H1 (cell line): ENCODE measurements around the gene HYLS1. TPM values are rescaled to one million over a fixed set of nuclear protein-coding genes. Genes with fewer than 3 reads are reported as not detected.

ENCODE experiments used
- CTCF ChIA-PET: fragments of 300-600 bp; sonication (Branson Sonifier 250); formaldehyde crosslinking; loops from one replicate; lab custom pipeline; 2021; ENCODE audit not compliant: partially characterized antibody; lab: Charles Lee
- POLR2A ChIA-PET: fragments of 300-600 bp; sonication (Branson Sonifier 250); formaldehyde crosslinking; loops from one replicate; lab custom pipeline; 2021; ENCODE audit warnings: inconsistent platforms; ENCODE audit not compliant: partially characterized antibody; lab: Charles Lee
- DNase-seq, 2 experiments: peaks; one replicate each; pipeline versions ENCODE4 v3.0.0 to v3.0.0-alpha.2; 2010 to 2022; ENCODE audit warnings: low spot score in 2 of 2, low read depth in 1 of 2, mixed read lengths in 1 of 2
- FAIRE-seq: peaks from 2 replicates; lab custom pipeline; 2011; peaks lifted over from hg19 to GRCh38; lab: Jason Lieb, UNC
- H2AFZ ChIP-seq: 2 replicates; pipeline ENCODE4 v1.8.1; 2012; ENCODE audit warnings: low read length, inconsistent platforms
- H2AK5ac ChIP-seq: 2 replicates; pipeline ENCODE4 v1.6.1; 2013; ENCODE audit warnings: low read depth, low read length
- H2BK120ac ChIP-seq: replicated peaks from 2 replicates; pipeline ENCODE3; 2013; ENCODE audit warnings: low read depth, low read length, inconsistent platforms
- H2BK12ac ChIP-seq: 2 replicates; pipeline ENCODE4 v1.6.1; 2013; ENCODE audit warnings: low read depth, low read length
- H2BK15ac ChIP-seq: 2 replicates; pipeline ENCODE4 v1.6.1; 2013; ENCODE audit warnings: low read length
- H2BK20ac ChIP-seq: 2 replicates; pipeline ENCODE4 v1.6.1; 2013; ENCODE audit warnings: low read length
- H2BK5ac ChIP-seq: 2 replicates; pipeline ENCODE4 v1.6.1; 2013; ENCODE audit warnings: low read depth, low read length
- H3K14ac ChIP-seq: 2 replicates; pipeline ENCODE4 v1.6.1; 2013; ENCODE audit warnings: inconsistent platforms; ENCODE audit not compliant: insufficient read length
- H3K18ac ChIP-seq: 2 replicates; pipeline ENCODE4 v1.6.1; 2013; ENCODE audit warnings: low read length; ENCODE audit errors: extremely low read depth
- H3K23ac ChIP-seq: 2 replicates; pipeline ENCODE4 v1.6.1; 2013; ENCODE audit warnings: inconsistent platforms; ENCODE audit not compliant: insufficient read length
- H3K23me2 ChIP-seq: 2 replicates; pipeline ENCODE4 v1.6.1; 2013; ENCODE audit warnings: low read depth, low read length
- H3K27ac ChIP-seq: 2 replicates; pipeline ENCODE4 v1.6.1; 2011; ENCODE audit warnings: low read depth, low read length, inconsistent platforms
- H3K27me3 ChIP-seq, 4 experiments: replicated peaks in 1 of 4; 1 replicate in 1 of 4; 2 replicates in 3 of 4; pipeline versions ENCODE4 v1.6.1 to v1.8.1; 2011 to 2013; ENCODE audit warnings: low read length in 3 of 4, mild to moderate bottlenecking in 3 of 4, inconsistent platforms in 2 of 4, mixed read lengths in 2 of 4, moderate library complexity in 1 of 4; ENCODE audit not compliant: control insufficient read depth in 3 of 4, insufficient read depth in 3 of 4; ENCODE audit errors: extremely low read depth in 1 of 4
- H3K36me3 ChIP-seq, 4 experiments: 2 replicates each; pipeline versions ENCODE4 v1.6.1 to v1.8.1; 2011 to 2013; ENCODE audit warnings: mild to moderate bottlenecking in 4 of 4, low read length in 3 of 4, moderate library complexity in 2 of 4, control low read depth in 1 of 4, inconsistent platforms in 1 of 4; ENCODE audit not compliant: insufficient read depth in 4 of 4, control insufficient read depth in 2 of 4
- H3K4ac ChIP-seq: replicated peaks from 2 replicates; pipeline ENCODE3; 2013; ENCODE audit warnings: low read length, low read depth, mixed read lengths, inconsistent platforms; ENCODE audit not compliant: insufficient read length
- H3K4me1 ChIP-seq, 4 experiments: replicated peaks in 1 of 4; 1 replicate in 1 of 4; 2 replicates in 3 of 4; pipeline versions ENCODE4 v1.6.1 to v1.8.1; 2011 to 2013; ENCODE audit warnings: low read length in 3 of 4, inconsistent platforms in 2 of 4, mixed read lengths in 1 of 4; ENCODE audit not compliant: insufficient read depth in 4 of 4, control insufficient read depth in 3 of 4
- H3K4me2 ChIP-seq, 2 experiments: 2 replicates each; pipeline versions ENCODE4 v1.6.1 to v1.8.1; 2011 to 2013; ENCODE audit warnings: low read depth in 2 of 2, low read length in 2 of 2, control low read depth in 1 of 2, inconsistent platforms in 1 of 2, mild to moderate bottlenecking in 1 of 2; ENCODE audit not compliant: insufficient read depth in 1 of 2
- H3K4me3 ChIP-seq, 4 experiments: fragments of 200-600, 300-600 bp in 1 of 4; sonication (generic), shearing (Covaris generic), sonication (Bioruptor Twin) in 1 of 4; 2 replicates each; pipeline versions ENCODE4 v1.5.1 to v1.8.1; 2011 to 2016; ENCODE audit warnings: low read length in 4 of 4, low read depth in 3 of 4, control low read depth in 2 of 4, inconsistent platforms in 2 of 4, mild to moderate bottlenecking in 2 of 4, mixed read lengths in 1 of 4, moderate library complexity in 1 of 4; ENCODE audit not compliant: insufficient read depth in 2 of 4; ENCODE audit errors: extremely low read depth in 1 of 4
- H3K56ac ChIP-seq: replicated peaks from 2 replicates; pipeline ENCODE3; 2013; ENCODE audit warnings: low read depth, mild to moderate bottlenecking, mixed read lengths, low read length, inconsistent platforms; ENCODE audit not compliant: insufficient read length
- H3K79me1 ChIP-seq: 2 replicates; pipeline ENCODE4 v1.6.1; 2013; ENCODE audit warnings: low read depth, low read length, control low read depth
- H3K79me2 ChIP-seq, 2 experiments: 2 replicates each; pipeline versions ENCODE4 v1.6.1 to v1.8.1; 2012 to 2013; ENCODE audit warnings: low read length in 2 of 2, mild to moderate bottlenecking in 2 of 2, inconsistent platforms in 1 of 2; ENCODE audit not compliant: insufficient read depth in 2 of 2, control insufficient read depth in 1 of 2
- H3K9ac ChIP-seq, 4 experiments: replicated peaks in 1 of 4; 1 replicate in 1 of 4; 2 replicates in 3 of 4; pipeline versions ENCODE4 v1.6.1 to v1.8.1; 2011 to 2013; ENCODE audit warnings: low read depth in 3 of 4, low read length in 3 of 4, control low read depth in 2 of 4, mild to moderate bottlenecking in 2 of 4, moderate library complexity in 2 of 4, inconsistent platforms in 1 of 4; ENCODE audit errors: extremely low read depth in 1 of 4
- H3K9me3 ChIP-seq, 2 experiments: 2 replicates each; pipeline versions ENCODE4 v1.6.1 to v1.8.1; 2012 to 2013; ENCODE audit warnings: mild to moderate bottlenecking in 2 of 2, moderate library complexity in 2 of 2, control low read depth in 1 of 2, inconsistent platforms in 1 of 2, low read depth in 1 of 2, low read length in 1 of 2, mixed read lengths in 1 of 2; ENCODE audit not compliant: insufficient read depth in 2 of 2
- H4K20me1 ChIP-seq, 2 experiments: replicated peaks in 1 of 2; 2 replicates each; pipeline versions ENCODE3 to v1.8.1; 2011 to 2013; ENCODE audit warnings: inconsistent platforms in 2 of 2, low read length in 2 of 2, mild to moderate bottlenecking in 1 of 2; ENCODE audit not compliant: insufficient read depth in 2 of 2, control insufficient read depth in 1 of 2
- H4K5ac ChIP-seq: 2 replicates; pipeline ENCODE4 v1.6.1; 2013; ENCODE audit warnings: low read length, low read depth, mixed read lengths, inconsistent platforms; ENCODE audit not compliant: insufficient read length
- H4K8ac ChIP-seq: 2 replicates; pipeline ENCODE4 v1.8.0; 2013; ENCODE audit warnings: mild to moderate bottlenecking, moderate library complexity, low read length, inconsistent platforms; ENCODE audit not compliant: insufficient read depth; ENCODE audit errors: extremely low read depth
- H4K91ac ChIP-seq: replicated peaks from 2 replicates; pipeline ENCODE3; 2013; ENCODE audit warnings: low read length, mixed read lengths, inconsistent platforms; ENCODE audit not compliant: insufficient read length
- BCL11A ChIP-seq, 2 experiments: IDR thresholded peaks; one replicate each; pipeline ENCODE4 v1.6.1; 2011; ENCODE audit warnings: low read depth in 2 of 2, low read length in 2 of 2, mild to moderate bottlenecking in 2 of 2
- CBX5 ChIP-seq: fragments of 300-800, 300-1000 bp; sonication (generic); IDR thresholded peaks from 2 replicates; pipeline ENCODE4 v1.7.1; 2016; ENCODE audit warnings: antibody characterized with exemption, low read length, low read depth
- KDM4A ChIP-seq: IDR thresholded peaks from one replicate; pipeline ENCODE4 v1.7.1; 2012; ENCODE audit warnings: low read depth, mild to moderate bottlenecking, moderate library complexity, low read length, inconsistent platforms; ENCODE audit not compliant: severe bottlenecking
- RAD21 ChIP-seq, 2 experiments: IDR thresholded peaks in 1 of 2; conservative IDR thresholded peaks in 1 of 2; 2 replicates each; pipeline ENCODE4 v1.6.1; 2011; ENCODE audit warnings: low read depth in 2 of 2, low read length in 2 of 2, improper control_type of control experiment in 1 of 2, inconsistent platforms in 1 of 2, mild to moderate bottlenecking in 1 of 2, moderate library complexity in 1 of 2
- SIN3A ChIP-seq, 2 experiments: IDR thresholded peaks in 1 of 2; conservative IDR thresholded peaks in 1 of 2; 2 replicates each; pipeline ENCODE4 v1.6.1; 2011 to 2012; ENCODE audit warnings: low read length in 2 of 2, improper control_type of control experiment in 1 of 2, low read depth in 1 of 2, mild to moderate bottlenecking in 1 of 2
- TAF1 ChIP-seq: IDR thresholded peaks from 2 replicates; pipeline ENCODE4 v1.6.1; 2011; ENCODE audit warnings: mild to moderate bottlenecking, low read depth, low read length
- TEAD4 ChIP-seq: IDR thresholded peaks from 2 replicates; pipeline ENCODE4 v1.6.1; 2012; ENCODE audit warnings: low read depth, low read length, inconsistent platforms, mixed read lengths
- YY1 ChIP-seq: IDR thresholded peaks from 2 replicates; pipeline ENCODE4 v1.6.1; 2011; ENCODE audit warnings: low read depth, mild to moderate bottlenecking, low read length
- ZNF274 ChIP-seq: IDR thresholded peaks from 2 replicates; pipeline ENCODE4 v1.7.0; 2012; ENCODE audit warnings: low read length, borderline replicate concordance; ENCODE audit errors: extremely low read depth
- WGBS, 2 experiments: shearing (Covaris generic) in 1 of 2; methylation state at CpG; one replicate each; pipeline versions ENCODE4 v1.1.6 to v1.1.7; 2013 to 2015; ENCODE audit warnings: low lambda C conversion rate in 2 of 2, mixed read lengths in 2 of 2, inconsistent platforms in 1 of 2, low coverage in 1 of 2, missing lambda C conversion rate in 1 of 2; ENCODE audit not compliant: insufficient replicate concordance in 2 of 2, insufficient coverage in 1 of 2, insufficient read length in 1 of 2; ENCODE audit errors: extremely low coverage in 1 of 2, missing lambda C conversion rate in 1 of 2; 5-methylcytosine and 5-hydroxymethylcytosine counted together
- polyA plus RNA-seq, 7 experiments: library from polyadenylated mRNA; depleted of rRNA in 3 of 7; stranded (reverse) in 5 of 7; unstranded in 2 of 7; fragments of >200 nt in 5 of 7; fragments of 200-250 nt in 2 of 7; gene quantifications; 1 replicate in 5 of 7; 2 replicates in 1 of 7; 4 replicates in 1 of 7; pipeline versions ENCODE4 v1.2.1 to v1.2.3, GENCODE V29; 2011 to 2013; ENCODE audit warnings: missing spikeins in 2 of 7, mixed read lengths in 2 of 7
- total RNA-seq: library from RNA; stranded (reverse); fragmentation: NEBNext Ultra II Directional; extraction: Animal tissue kit (Norgen Biotek cat#: 25700); gene quantifications from 2 replicates; pipeline ENCODE4 v1.2.1, GENCODE V29; 2021
- TF ChIP-seq, protein P1 (sequence below), 3 experiments: IDR thresholded peaks; 1 replicate in 2 of 3; 2 replicates in 1 of 3; pipeline versions ENCODE4 v1.5.1 to v1.6.1; 2011; ENCODE audit warnings: low read length in 3 of 3, mild to moderate bottlenecking in 3 of 3, inconsistent platforms in 2 of 3, low read depth in 1 of 3, moderate library complexity in 1 of 3; ENCODE audit not compliant: insufficient read depth in 1 of 3; ENCODE audit errors: control extremely low read depth in 1 of 3

Gene HYLS1
- total and polyA plus RNA-seq, 2 of the 8 experiments (the other 6 are each of a cell fraction or from before 2014, with no cell fraction given) = 5.1 to 11.6 TPM

DNA sequence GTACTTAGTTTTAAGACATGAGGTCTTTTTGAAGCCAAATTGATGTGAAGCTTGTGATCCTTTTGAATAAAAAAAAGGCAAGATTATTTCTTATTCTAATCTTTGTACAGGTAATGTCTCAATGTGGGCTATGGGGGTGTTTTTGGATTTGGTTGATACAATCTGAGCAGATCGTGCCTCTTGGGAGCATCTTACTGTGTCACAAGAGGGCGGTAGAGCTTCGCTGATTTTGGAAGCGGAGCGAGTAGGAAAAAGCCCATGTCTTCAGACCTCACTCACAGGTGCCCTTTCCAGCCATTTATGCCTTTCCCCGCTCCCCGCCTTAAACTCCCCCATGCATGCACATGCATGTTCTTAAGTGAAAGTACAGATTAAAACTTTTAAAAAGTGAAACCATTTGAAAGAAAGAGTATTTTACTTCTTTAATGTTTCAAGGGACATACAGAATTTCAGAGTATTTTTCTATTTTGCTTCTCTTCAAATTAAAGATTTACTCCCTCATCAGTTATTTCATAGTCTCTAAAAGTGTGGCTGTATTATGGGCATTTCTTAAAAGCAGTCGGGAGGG lies 35.6 kb downstream of the HYLS1 start:
- ChIA-PET POLR2A (no interaction called here), CTCF (interaction anchor here (0.6 to 5.8 kb wide), 18 partner anchors 10 to 569 kb away, joined by 3 to 118 read pairs (median 4); no protein-coding TSS in a partner anchor)
- H4K91ac ChIP-seq = no peak overlapping the region
- no peaks in the 10 kb centered on the region for H3K36me3 ChIP-seq
- H3K79me1 ChIP-seq = no peaks in the 10 kb centered on the region
- H3K4me2 ChIP-seq = no peak overlapping the region
- 29% methylated on average over 8 of the region's 8 CpGs; no CpG with 5 or more reads in 1 of the 2 experiments for WGBS, 2 experiments
- no peak overlapping the region for H3K9ac ChIP-seq
- H2BK15ac ChIP-seq = no peak overlapping the region
- H3K79me2 ChIP-seq = no peaks in the 10 kb centered on the region
- H2AFZ ChIP-seq = no peak overlapping the region
- H4K5ac ChIP-seq = no peak overlapping the region
- FAIRE-seq (peak; percentile 95), DNase-seq (peak in 1 of 2 experiments; percentile 34)
- no peaks in the 10 kb centered on the region; a peak in 1 of 7 replicates for H3K4me1 ChIP-seq
- H2AK5ac ChIP-seq = no peak overlapping the region
- no peak overlapping the region for H4K8ac ChIP-seq
- H3K23ac ChIP-seq = no peak overlapping the region
- H3K56ac ChIP-seq = no peak overlapping the region
- no peak overlapping the region for H2BK12ac ChIP-seq
- H4K20me1 ChIP-seq = no peaks in the 10 kb centered on the region
- no peaks in the 10 kb centered on the region; a peak in 1 of 7 replicates for H3K27me3 ChIP-seq
- no peaks in the 10 kb centered on the region for H3K9me3 ChIP-seq
- no peak overlapping the region for H3K14ac ChIP-seq
- H3K4ac ChIP-seq = no peak overlapping the region
- H3K4me3 ChIP-seq = no peak overlapping the region
- no peaks in the 10 kb centered on the region for H3K23me2 ChIP-seq
- H3K27ac ChIP-seq = no peak overlapping the region
- no peak overlapping the region for H2BK20ac ChIP-seq
- no peak overlapping the region for H2BK5ac ChIP-seq
- H2BK120ac ChIP-seq = no peak overlapping the region
- H3K18ac ChIP-seq = no peak overlapping the region
- TF ChIP-seq TEAD4 = 0 out of 2 replicates have a peak, but pooled peaks have one; percentile 13
- TF ChIP-seq YY1 = no peak
- no peak for TF ChIP-seq TAF1
- TF ChIP-seq ZNF274 = no peak
- TF ChIP-seq BCL11A (IDR thresholded peaks at IDR 0.05; ENCODE audit: low read depth in 2 of 2, low read length in 2 of 2) = no peak
- TF ChIP-seq CBX5 = no peak
- TF ChIP-seq, protein P1, sequence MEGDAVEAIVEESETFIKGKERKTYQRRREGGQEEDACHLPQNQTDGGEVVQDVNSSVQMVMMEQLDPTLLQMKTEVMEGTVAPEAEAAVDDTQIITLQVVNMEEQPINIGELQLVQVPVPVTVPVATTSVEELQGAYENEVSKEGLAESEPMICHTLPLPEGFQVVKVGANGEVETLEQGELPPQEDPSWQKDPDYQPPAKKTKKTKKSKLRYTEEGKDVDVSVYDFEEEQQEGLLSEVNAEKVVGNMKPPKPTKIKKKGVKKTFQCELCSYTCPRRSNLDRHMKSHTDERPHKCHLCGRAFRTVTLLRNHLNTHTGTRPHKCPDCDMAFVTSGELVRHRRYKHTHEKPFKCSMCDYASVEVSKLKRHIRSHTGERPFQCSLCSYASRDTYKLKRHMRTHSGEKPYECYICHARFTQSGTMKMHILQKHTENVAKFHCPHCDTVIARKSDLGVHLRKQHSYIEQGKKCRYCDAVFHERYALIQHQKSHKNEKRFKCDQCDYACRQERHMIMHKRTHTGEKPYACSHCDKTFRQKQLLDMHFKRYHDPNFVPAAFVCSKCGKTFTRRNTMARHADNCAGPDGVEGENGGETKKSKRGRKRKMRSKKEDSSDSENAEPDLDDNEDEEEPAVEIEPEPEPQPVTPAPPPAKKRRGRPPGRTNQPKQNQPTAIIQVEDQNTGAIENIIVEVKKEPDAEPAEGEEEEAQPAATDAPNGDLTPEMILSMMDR (IDR thresholded peaks at IDR 0.05; ENCODE audit: control extremely low read depth in 1 of 3, insufficient read depth in 1 of 3, low read depth in 1 of 3, low read length in 3 of 3) = peak; percentile 64 to 88 (median 86)
- peak; percentile 96 for TF ChIP-seq RAD21 (IDR thresholded peaks at IDR 0.05 in 1 of 2, conservative IDR thresholded peaks at IDR 0.05 in 1 of 2; ENCODE audit: low read depth in 2 of 2, low read length in 2 of 2)
- TF ChIP-seq SIN3A (conservative IDR thresholded peaks at IDR 0.05 in 1 of 2, IDR thresholded peaks at IDR 0.05 in 1 of 2; ENCODE audit: low read depth in 1 of 2, low read length in 2 of 2) = no peak
- TF ChIP-seq KDM4A = no peak
